WERI-Rb-1 (cell line): ENCODE measurements around the gene ARHGEF17.
A peak's percentile ranks its signal among the peaks of the same experiment; 100 is the strongest.

ENCODE experiments used
- DNase-seq: peaks from one replicate; pipeline ENCODE4 v3.0.0-alpha.2; 2020
- H3K27ac ChIP-seq: fragments of 250-450 bp; sonication (Bioruptor Pico); 2 replicates; pipeline ENCODE4 v1.5.1; 2020; ENCODE audit warnings: mild to moderate bottlenecking, moderate library complexity
- H3K27me3 ChIP-seq: fragments of 250-450 bp; sonication (Bioruptor Pico); 2 replicates; pipeline ENCODE4 v1.5.1; 2021; ENCODE audit warnings: mild to moderate bottlenecking, low read depth, moderate library complexity; ENCODE audit not compliant: insufficient read depth, severe bottlenecking
- H3K36me3 ChIP-seq: fragments of 250-450 bp; sonication (Bioruptor Pico); 2 replicates; pipeline ENCODE4 v1.5.1; 2020; ENCODE audit warnings: mild to moderate bottlenecking, moderate library complexity
- H3K4me3 ChIP-seq: 2 replicates; pipeline ENCODE4 v1.5.1; 2011; ENCODE audit warnings: low read depth, mild to moderate bottlenecking, control low read depth, low read length
- H3K9me3 ChIP-seq: fragments of 250-450 bp; sonication (Bioruptor Pico); 2 replicates; pipeline ENCODE4 v1.5.1; 2021; ENCODE audit warnings: mild to moderate bottlenecking, moderate library complexity; ENCODE audit not compliant: severe bottlenecking
- CTCF ChIP-seq: IDR thresholded peaks from 2 replicates; pipeline ENCODE4 v1.5.1; 2011; ENCODE audit warnings: low read depth, mild to moderate bottlenecking, control low read depth, inconsistent platforms, low read length

The ARHGEF17 gene

GRCh38 chr11:73312036-73312435 is 4.0 kb downstream of the ARHGEF17 start:
- no peak overlapping the region for H3K4me3 ChIP-seq
- DNase-seq: no peak
- H3K27ac ChIP-seq: no peak overlapping the region
- peaks cover 21% of the 10 kb centered on the region for H3K9me3 ChIP-seq
- no peak for TF ChIP-seq CTCF
- peaks cover 10% of the 10 kb centered on the region for H3K36me3 ChIP-seq
- H3K27me3 ChIP-seq: no peaks in the 10 kb centered on the region

GRCh38 chr11:73312851-73313327 is 4.8 kb downstream of the ARHGEF17 start:
- Histone ChIP-seq H3K27ac (no peak overlapping the region; the same call in 1 of the 2 replicates), H3K9me3 (peaks cover 21% of the 10 kb centered on the region), H3K27me3 (no peaks in the 10 kb centered on the region), H3K4me3 (no peak overlapping the region), H3K36me3 (peaks cover 12% of the 10 kb centered on the region)
- DNase-seq: no peak
- no peak for TF ChIP-seq CTCF

- peaks cover 21% of the 10 kb centered on the region for H3K9me3 ChIP-seq
- H3K27ac ChIP-seq: no peak overlapping the region; the same call in 1 of the 2 replicates
- no peak for DNase-seq
- no peak overlapping the region for H3K4me3 ChIP-seq
- TF ChIP-seq CTCF: no peak
- peaks cover 12% of the 10 kb centered on the region for H3K36me3 ChIP-seq
- H3K27me3 ChIP-seq: no peaks in the 10 kb centered on the region
Observed at GRCh38 chr11:73313652-73314051, 5.6 kb downstream of the ARHGEF17 start.

- 0 out of 2 replicates have a peak, but pooled peaks have one; percentile 12 for TF ChIP-seq CTCF
- DNase-seq: no peak
- Histone ChIP-seq H3K27me3 (no peaks in the 10 kb centered on the region), H3K9me3 (peaks cover 15% of the 10 kb centered on the region), H3K27ac (peak overlapping the region; percentile 82), H3K36me3 (peaks cover 10% of the 10 kb centered on the region), H3K4me3 (no peak overlapping the region)
Observed at GRCh38 chr11:73314117-73314961, 6.3 kb downstream of the ARHGEF17 start.

- H3K9me3 ChIP-seq: peaks cover 4% of the 10 kb centered on the region
- peak; percentile 85 for DNase-seq
- H3K4me3 ChIP-seq: no peak overlapping the region
Observed at GRCh38 chr11:73315293-73316020, 7.4 kb downstream of the ARHGEF17 start.

More at GRCh38 chr11:73315293-73316020, 7.4 kb downstream of the ARHGEF17 start:
- Histone ChIP-seq H3K36me3 (peaks cover 7% of the 10 kb centered on the region), H3K27me3 (no peaks in the 10 kb centered on the region), H3K27ac (peak overlapping the region; percentile 82)
- TF ChIP-seq CTCF: no peak
